ENCODE results near the gene PATJ. TPM values are rescaled to one million over a fixed set of nuclear protein-coding genes. Genes with fewer than 3 reads are reported as not detected.
"Not testable (repeated sequence)": the region's sequence is repeated elsewhere in the genome, so short reads cannot be mapped to it uniquely, and the experiment has no call there.

PATJ gene, protein sequence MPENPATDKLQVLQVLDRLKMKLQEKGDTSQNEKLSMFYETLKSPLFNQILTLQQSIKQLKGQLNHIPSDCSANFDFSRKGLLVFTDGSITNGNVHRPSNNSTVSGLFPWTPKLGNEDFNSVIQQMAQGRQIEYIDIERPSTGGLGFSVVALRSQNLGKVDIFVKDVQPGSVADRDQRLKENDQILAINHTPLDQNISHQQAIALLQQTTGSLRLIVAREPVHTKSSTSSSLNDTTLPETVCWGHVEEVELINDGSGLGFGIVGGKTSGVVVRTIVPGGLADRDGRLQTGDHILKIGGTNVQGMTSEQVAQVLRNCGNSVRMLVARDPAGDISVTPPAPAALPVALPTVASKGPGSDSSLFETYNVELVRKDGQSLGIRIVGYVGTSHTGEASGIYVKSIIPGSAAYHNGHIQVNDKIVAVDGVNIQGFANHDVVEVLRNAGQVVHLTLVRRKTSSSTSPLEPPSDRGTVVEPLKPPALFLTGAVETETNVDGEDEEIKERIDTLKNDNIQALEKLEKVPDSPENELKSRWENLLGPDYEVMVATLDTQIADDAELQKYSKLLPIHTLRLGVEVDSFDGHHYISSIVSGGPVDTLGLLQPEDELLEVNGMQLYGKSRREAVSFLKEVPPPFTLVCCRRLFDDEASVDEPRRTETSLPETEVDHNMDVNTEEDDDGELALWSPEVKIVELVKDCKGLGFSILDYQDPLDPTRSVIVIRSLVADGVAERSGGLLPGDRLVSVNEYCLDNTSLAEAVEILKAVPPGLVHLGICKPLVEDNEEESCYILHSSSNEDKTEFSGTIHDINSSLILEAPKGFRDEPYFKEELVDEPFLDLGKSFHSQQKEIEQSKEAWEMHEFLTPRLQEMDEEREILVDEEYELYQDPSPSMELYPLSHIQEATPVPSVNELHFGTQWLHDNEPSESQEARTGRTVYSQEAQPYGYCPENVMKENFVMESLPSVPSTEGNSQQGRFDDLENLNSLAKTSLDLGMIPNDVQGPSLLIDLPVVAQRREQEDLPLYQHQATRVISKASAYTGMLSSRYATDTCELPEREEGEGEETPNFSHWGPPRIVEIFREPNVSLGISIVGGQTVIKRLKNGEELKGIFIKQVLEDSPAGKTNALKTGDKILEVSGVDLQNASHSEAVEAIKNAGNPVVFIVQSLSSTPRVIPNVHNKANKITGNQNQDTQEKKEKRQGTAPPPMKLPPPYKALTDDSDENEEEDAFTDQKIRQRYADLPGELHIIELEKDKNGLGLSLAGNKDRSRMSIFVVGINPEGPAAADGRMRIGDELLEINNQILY (N-terminal part only)
- 100 to 1,000 TPM in 1 of 4 donors, 10 to 100 TPM in 3; 54.9 to 187 (median 62.1) TPM for total RNA-seq

DNA sequence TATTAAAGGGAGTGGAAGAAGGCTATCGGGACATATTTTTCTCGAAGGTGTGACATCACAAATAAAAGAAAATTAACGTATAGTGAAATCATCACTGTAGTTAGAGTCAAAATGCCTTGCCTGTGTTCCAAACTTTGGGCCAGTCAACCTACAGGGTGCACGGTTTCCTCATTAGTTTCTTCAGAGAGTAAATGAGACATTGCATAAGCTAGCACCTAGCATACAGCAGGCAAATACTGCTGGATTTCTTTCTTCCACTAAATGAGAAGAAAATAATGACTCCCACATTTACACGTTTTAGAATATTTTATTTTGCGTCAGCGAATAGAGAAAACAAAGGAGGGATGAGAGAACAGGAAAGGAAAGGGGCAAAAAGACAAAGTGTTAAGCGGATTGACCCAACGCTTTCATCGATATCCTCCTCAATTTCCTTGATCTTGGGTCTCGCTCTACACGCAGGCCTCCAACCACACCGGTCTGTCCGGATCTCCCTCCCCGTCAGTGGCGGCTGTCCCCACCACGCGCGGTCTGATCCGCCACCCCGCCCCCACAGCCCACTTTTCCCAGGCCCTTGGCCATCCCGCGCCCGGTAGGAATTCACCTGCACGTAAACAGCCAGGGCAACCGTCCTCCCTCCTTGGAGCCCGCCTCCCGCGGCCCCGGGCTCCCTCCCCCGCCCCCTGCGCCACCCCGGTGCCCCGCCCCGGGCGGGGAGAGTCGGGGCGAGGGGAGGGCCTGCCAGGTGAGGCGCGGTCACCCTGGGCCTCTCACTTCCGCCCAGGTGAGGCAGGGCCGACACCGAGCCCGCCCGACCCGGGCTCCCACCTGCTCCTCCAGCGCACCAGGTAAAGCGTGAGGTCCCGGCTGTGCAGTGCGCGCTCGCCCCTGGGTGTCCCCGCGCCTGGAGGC is at the start of gene PATJ:
Gene PATJ, plus strand, starts transcription at position 770 of the 909 bp plus-strand sequence. CDS start 20,413 bp downstream, outside the sequence.
- no peaks in the 10 kb centered on the region for H3K27me3 ChIP-seq
- peak within 1 kb of the TSS; percentile 97 for H3K27ac ChIP-seq
- 5% methylated on average over 31 of the region's 54 CpGs for WGBS
- H3K9me3 ChIP-seq = no peaks in the 10 kb centered on the region
- peaks cover 21% of the 10 kb centered on the region for H3K4me1 ChIP-seq
- peak; percentile 83 to 87 for DNase-seq (ENCODE audit: low spot score in 2 of 2)
- H3K36me3 ChIP-seq = no peaks in the 10 kb centered on the region
- H3K4me3 ChIP-seq = peak within 1 kb of the TSS; percentile 94
- TF ChIP-seq EP300 (IDR thresholded peaks at IDR 0.05) (no peak), POLR2A (IDR thresholded peaks at IDR 0.05) (no peak), POLR2AphosphoS5 (IDR thresholded peaks at IDR 0.05) (no peak)
- TF ChIP-seq, protein P1, sequence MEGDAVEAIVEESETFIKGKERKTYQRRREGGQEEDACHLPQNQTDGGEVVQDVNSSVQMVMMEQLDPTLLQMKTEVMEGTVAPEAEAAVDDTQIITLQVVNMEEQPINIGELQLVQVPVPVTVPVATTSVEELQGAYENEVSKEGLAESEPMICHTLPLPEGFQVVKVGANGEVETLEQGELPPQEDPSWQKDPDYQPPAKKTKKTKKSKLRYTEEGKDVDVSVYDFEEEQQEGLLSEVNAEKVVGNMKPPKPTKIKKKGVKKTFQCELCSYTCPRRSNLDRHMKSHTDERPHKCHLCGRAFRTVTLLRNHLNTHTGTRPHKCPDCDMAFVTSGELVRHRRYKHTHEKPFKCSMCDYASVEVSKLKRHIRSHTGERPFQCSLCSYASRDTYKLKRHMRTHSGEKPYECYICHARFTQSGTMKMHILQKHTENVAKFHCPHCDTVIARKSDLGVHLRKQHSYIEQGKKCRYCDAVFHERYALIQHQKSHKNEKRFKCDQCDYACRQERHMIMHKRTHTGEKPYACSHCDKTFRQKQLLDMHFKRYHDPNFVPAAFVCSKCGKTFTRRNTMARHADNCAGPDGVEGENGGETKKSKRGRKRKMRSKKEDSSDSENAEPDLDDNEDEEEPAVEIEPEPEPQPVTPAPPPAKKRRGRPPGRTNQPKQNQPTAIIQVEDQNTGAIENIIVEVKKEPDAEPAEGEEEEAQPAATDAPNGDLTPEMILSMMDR (IDR thresholded peaks at IDR 0.05) = no peak

DNA sequence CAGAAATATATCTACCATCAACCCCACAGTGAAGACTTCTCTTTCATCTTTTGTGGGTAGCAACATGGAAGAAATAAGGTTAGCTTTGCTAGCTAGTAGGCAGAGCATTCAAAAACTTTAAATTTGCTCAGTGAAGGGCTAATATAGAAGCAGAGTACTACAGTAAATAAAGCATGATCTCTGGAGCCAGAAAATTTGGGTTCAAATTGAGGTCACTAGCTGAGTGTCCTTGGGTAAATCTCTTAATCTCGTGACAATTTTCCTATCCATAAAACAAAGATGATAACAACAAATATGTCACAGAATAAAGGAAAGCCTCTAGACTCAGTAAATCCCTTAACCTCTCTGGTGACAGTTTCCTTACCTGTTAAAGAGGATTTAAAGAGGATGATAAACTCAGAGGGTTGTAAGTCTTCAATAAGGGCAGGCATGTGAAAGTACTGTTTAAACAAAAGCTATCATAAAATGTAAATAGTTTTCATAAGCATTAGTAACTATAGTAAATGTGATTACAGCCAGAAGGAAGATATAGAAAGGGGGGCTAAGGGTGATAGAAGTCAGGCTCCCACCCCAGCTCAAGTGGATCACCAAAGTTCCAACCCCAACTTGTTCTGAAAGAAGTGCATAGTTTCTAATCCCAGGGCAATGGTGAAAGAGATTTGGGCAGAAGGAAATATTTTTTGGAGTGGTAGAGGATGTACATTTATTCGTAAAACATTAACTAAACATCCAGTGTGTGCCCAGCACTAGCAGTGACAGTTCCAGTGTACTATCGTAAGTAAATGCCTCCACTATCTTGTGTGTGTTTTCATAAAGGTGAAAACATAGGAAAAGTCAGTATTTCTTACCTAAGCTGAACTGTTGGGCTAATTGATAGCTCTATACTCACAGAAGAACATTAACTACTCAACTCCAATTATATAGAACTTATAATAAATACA is 42.1 kb upstream of the PATJ start:
- DNase-seq (ENCODE audit: low spot score in 2 of 2) = no peak
- H3K9me3 ChIP-seq = no peaks in the 10 kb centered on the region
- H3K36me3 ChIP-seq = peaks cover 63% of the 10 kb centered on the region
- no peaks in the 10 kb centered on the region for H3K27me3 ChIP-seq
- no peak overlapping the region for H3K27ac ChIP-seq
- 82% methylated on average over 3 of the region's 3 CpGs for WGBS
- no peak overlapping the region for H3K4me3 ChIP-seq
- TF ChIP-seq POLR2AphosphoS5 (IDR thresholded peaks at IDR 0.05) (no peak), EP300 (IDR thresholded peaks at IDR 0.05) (no peak), POLR2A (IDR thresholded peaks at IDR 0.05) (no peak)
- TF ChIP-seq, protein P1 (IDR thresholded peaks at IDR 0.05) = no peak
- no peaks in the 10 kb centered on the region for H3K4me1 ChIP-seq

DNA sequence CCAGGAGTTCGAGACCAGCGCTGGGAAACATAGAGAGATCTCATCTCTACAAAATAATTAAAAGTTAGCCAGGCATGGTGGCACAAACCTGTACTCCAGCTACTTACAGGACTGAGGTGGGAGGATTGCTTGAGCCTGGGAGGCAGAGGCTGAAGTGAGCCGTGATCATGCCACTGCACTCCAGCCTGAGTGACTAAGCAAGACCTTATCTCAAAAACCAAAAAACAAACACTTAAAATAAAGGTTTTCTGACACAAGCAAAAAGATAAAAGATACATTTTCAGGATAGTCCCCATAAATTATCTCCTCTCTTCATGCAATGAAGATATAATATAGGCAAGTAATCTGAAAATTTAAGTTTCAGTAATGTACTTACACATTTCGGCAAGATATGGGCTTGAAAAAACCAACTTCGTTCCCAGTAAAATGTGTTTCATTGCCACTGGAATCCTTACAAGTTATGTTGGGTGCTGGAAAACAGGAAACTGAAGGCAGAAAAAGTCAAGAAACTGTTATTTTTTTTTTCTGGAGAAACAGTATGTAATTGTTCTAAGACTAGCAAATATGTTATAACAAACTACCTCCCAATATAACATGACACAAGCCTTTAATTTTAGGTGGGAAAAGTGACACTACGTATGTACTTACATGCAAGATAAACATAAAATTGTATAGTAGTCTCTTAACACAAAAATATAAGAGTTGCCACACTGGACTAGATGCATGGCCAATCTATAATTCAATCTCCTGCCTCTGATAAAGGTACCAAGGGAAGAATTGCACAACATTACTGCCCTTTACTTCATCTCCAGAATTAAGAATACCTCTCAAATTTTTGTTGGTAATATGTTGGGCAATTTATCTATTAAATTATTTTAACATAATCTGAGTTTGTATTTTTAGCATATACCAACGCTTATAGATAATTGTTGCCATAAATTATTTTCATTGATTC is 33.0 kb upstream of the PATJ start:
- H3K27ac ChIP-seq = no peak overlapping the region
- no peak overlapping the region for H3K4me3 ChIP-seq
- no peak for TF ChIP-seq EP300 (IDR thresholded peaks at IDR 0.05)
- H3K4me1 ChIP-seq = no peaks in the 10 kb centered on the region
- no peak for DNase-seq (ENCODE audit: low spot score in 2 of 2)
- WGBS = 94% methylated on average over 7 of the region's 7 CpGs
- H3K27me3 ChIP-seq = no peaks in the 10 kb centered on the region
- H3K36me3 ChIP-seq = peaks cover 45% of the 10 kb centered on the region
- H3K9me3 ChIP-seq = no peaks in the 10 kb centered on the region

DNA sequence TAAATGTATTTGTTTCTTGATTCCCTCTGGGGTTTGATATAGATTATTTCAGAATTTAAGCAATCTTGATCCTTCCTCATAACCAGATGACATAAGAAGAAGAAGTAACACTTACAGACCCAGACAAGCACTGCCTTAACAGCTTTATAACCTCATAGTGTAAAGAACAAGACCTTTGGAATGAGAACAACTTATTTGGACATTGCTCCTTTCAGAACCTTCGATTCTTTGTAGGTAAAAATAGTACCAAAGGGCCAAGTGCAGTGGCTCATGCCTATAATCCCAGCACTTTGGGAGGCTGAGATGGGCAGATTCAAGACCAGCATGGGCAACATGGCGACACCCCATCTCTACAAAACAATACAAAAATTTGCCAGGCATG is 32.4 kb upstream of the PATJ start:
- H3K4me1 ChIP-seq = no peaks in the 10 kb centered on the region
- no peaks in the 10 kb centered on the region for H3K9me3 ChIP-seq
- 96% methylated on average over 2 of the region's 2 CpGs for WGBS
- H3K4me3 ChIP-seq = no peak overlapping the region
- H3K36me3 ChIP-seq = peaks cover 45% of the 10 kb centered on the region
- no peak for DNase-seq (ENCODE audit: low spot score in 2 of 2)
- TF ChIP-seq, protein P1 (IDR thresholded peaks at IDR 0.05) = no peak
- TF ChIP-seq POLR2A (IDR thresholded peaks at IDR 0.05) = no peak
- TF ChIP-seq POLR2AphosphoS5 (IDR thresholded peaks at IDR 0.05) = no peak
- TF ChIP-seq EP300 (IDR thresholded peaks at IDR 0.05) = no peak
- no peak overlapping the region for H3K27ac ChIP-seq
- no peaks in the 10 kb centered on the region for H3K27me3 ChIP-seq

DNA sequence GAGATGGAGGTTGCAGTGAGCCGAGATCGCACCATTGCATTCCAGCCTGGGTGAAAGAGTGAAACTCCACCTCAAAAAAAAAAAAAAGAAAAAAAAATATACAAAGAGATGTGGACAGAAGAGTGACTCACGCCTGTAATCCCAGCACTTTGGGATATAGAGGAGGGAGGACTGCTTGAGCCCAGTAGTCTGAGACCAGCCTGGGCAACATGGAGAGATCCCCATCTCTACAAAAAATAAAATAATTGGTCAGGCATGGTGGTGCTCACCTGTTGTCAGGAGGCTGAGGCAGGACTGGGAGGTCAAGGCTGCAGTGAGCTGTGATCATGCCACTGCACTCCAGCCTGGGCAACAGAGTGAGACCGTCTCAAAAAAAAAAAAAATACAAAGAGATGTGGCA is 31.0 kb upstream of the PATJ start:
- H3K36me3 ChIP-seq = peaks cover 33% of the 10 kb centered on the region
- H3K9me3 ChIP-seq; H3K4me3 ChIP-seq; H3K27ac ChIP-seq; H3K27me3 ChIP-seq; DNase-seq (ENCODE audit: low spot score in 2 of 2); H3K4me1 ChIP-seq: not testable (repeated sequence)
- WGBS = 76% methylated on average over 4 of the region's 4 CpGs
